ENCODE data around the gene NDE1.

DNA sequence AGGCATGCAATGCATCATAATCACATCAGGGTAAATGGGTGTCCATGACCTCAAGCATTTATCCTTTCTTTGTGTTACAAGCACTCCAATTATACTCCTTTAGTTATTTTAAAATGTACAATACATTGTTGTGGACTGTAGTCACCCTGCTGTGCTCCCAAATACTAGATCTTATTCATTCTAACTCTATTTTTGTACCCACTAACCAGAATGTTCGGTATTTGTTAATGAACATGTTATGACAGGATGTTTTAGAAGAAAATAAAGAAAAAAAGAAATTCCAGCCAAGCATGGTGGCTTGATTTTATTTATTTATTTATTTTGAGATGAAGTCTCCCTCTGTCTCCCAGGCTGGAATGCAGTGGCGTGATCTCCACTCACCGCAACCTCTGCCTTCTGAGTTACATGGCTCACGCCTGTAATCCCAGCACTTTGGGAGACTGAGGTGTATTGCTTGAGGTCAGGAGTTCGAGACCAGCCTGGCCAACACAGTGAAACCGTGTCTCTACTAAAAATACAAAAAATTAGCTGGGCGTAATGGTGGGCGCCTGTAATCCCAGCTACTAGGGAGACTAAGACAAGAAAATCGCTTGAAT, 1.8 kb upstream of the NDE1 start:
- TF ChIP-seq, protein P1, sequence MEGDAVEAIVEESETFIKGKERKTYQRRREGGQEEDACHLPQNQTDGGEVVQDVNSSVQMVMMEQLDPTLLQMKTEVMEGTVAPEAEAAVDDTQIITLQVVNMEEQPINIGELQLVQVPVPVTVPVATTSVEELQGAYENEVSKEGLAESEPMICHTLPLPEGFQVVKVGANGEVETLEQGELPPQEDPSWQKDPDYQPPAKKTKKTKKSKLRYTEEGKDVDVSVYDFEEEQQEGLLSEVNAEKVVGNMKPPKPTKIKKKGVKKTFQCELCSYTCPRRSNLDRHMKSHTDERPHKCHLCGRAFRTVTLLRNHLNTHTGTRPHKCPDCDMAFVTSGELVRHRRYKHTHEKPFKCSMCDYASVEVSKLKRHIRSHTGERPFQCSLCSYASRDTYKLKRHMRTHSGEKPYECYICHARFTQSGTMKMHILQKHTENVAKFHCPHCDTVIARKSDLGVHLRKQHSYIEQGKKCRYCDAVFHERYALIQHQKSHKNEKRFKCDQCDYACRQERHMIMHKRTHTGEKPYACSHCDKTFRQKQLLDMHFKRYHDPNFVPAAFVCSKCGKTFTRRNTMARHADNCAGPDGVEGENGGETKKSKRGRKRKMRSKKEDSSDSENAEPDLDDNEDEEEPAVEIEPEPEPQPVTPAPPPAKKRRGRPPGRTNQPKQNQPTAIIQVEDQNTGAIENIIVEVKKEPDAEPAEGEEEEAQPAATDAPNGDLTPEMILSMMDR (IDR thresholded peaks at IDR 0.05; ENCODE audit: low read depth, low read length, missing input control), result no peak
- TF ChIP-seq, protein P2, sequence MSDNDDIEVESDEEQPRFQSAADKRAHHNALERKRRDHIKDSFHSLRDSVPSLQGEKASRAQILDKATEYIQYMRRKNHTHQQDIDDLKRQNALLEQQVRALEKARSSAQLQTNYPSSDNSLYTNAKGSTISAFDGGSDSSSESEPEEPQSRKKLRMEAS (IDR thresholded peaks at IDR 0.05), result no peak
- TF ChIP-seq TAF1 (conservative IDR thresholded peaks at IDR 0.05) (no peak), YY1 (IDR thresholded peaks at IDR 0.05) (no peak), SP1 (IDR thresholded peaks at IDR 0.05) (no peak)

Measured in liver (tissue), 3 donors.